HG03432 (cell line): ENCODE data around the gene IL2RA.

Experiments used
- ATAC-seq: cut with Tn5 transposase; IDR thresholded peaks from one replicate; pipeline ENCODE4 v1.9.1; 2021; ENCODE audit warnings: mild to moderate bottlenecking, moderate library complexity; ENCODE audit not compliant: unreplicated experiment

The IL2RA gene

GRCh38 chr10:5989756-5990155 lies 72.4 kb downstream of the IL2RA start:
- no peak for ATAC-seq

- ATAC-seq: no peak
These were observed 73.7 kb downstream of the IL2RA start for GRCh38 chr10:5988336-5988920.

GRCh38 chr10:5987747-5988146 lies 74.4 kb downstream of the IL2RA start:
- ATAC-seq: no peak

GRCh38 chr10:5985029-5985428 lies 77.1 kb downstream of the IL2RA start:
- ATAC-seq: no peak

GRCh38 chr10:5983774-5984173 lies 78.4 kb downstream of the IL2RA start:
- ATAC-seq: no peak

- no peak for ATAC-seq
These were observed 80.6 kb downstream of the IL2RA start for GRCh38 chr10:5981529-5981928.

GRCh38 chr10:5978230-5978489 lies 84.0 kb downstream of the IL2RA start:
- no peak for ATAC-seq

- peak; percentile 64 for ATAC-seq
These were observed 84.5 kb downstream of the IL2RA start, which contains the start of gene IL15RA for GRCh38 chr10:5977471-5978229. TSS of gene IL15RA (minus strand) at chr10:5977543. CDS start at chr10:5977492, 51 bp downstream.

GRCh38 chr10:5976512-5977470 lies 85.4 kb downstream of the IL2RA start:
- peak; percentile 13 for ATAC-seq

GRCh38 chr10:5975641-5976473 lies 86.3 kb downstream of the IL2RA start:
- peak; percentile 63 for ATAC-seq

- ATAC-seq: no peak
These were observed 89.1 kb downstream of the IL2RA start for GRCh38 chr10:5973069-5973468.

GRCh38 chr10:5971886-5972285 lies 90.3 kb downstream of the IL2RA start:
- ATAC-seq: no peak

GRCh38 chr10:5971315-5971832 lies 90.8 kb downstream of the IL2RA start:
- no peak for ATAC-seq

GRCh38 chr10:5970527-5970926 lies 91.6 kb downstream of the IL2RA start:
- ATAC-seq: no peak

GRCh38 chr10:5970066-5970465 lies 92.1 kb downstream of the IL2RA start:
- ATAC-seq: no peak

- ATAC-seq: no peak
These were observed 93.3 kb downstream of the IL2RA start for GRCh38 chr10:5968681-5969453.

GRCh38 chr10:5968037-5968680 lies 94.0 kb downstream of the IL2RA start:
- ATAC-seq: no peak

GRCh38 chr10:5965266-5965665 lies 96.9 kb downstream of the IL2RA start:
- no peak for ATAC-seq

GRCh38 chr10:5964736-5965135 lies 97.4 kb downstream of the IL2RA start:
- ATAC-seq: no peak
